HS-5 (cell line): ENCODE data around the gene ATP1A2.

Experiments used
- DNase-seq: peaks from one replicate; pipeline ENCODE4 v3.0.0-alpha.2; 2012; ENCODE audit warnings: low read depth

Gene ATP1A2

DNA sequence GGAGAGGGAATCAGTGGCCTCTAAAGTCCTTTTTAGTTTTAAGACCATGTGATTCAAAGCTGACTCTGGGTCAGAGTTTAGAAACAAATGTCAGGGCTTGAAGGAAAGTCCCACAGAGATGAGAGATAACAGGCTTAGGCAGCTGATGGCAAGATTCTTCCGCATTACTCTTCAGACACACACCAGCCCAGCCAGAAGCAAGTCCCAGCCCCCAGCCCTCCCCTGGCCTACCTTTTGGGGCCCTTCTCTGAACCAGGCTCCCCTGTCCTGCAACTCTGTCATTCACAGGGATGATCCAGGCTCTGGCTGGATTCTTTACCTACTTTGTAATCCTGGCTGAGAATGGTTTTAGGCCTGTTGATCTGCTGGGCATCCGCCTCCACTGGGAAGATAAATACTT, 61.7 kb downstream of the ATP1A2 start:
- no peak for DNase-seq

GRCh38 chr1:160177667-160178066, 62.1 kb downstream of the ATP1A2 start:
- DNase-seq: no peak

- DNase-seq: no peak
These were observed 63.2 kb downstream of the ATP1A2 start for GRCh38 chr1:160178731-160179130.

DNA sequence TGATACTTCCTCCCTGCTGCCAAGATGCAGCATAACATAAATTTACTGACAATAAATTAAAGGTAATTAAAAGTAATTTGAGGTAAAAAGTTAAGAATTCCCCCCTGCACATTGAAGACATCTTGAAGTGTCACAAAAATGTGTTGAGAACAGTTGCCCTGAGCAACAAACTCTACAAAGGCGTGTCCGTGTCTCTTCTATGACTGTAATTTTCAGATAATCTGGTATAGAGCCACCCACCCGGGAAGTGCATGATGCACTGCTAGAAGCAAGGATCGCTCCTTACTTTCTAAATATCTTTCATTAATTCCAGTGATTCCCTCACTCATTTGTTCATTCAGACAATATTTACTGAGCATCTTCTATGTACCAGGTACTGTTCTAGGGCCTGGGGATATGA, 63.8 kb downstream of the ATP1A2 start:
- DNase-seq: no peak

GRCh38 chr1:160186246-160186645, 70.7 kb downstream of the ATP1A2 start:
- DNase-seq: no peak

DNA sequence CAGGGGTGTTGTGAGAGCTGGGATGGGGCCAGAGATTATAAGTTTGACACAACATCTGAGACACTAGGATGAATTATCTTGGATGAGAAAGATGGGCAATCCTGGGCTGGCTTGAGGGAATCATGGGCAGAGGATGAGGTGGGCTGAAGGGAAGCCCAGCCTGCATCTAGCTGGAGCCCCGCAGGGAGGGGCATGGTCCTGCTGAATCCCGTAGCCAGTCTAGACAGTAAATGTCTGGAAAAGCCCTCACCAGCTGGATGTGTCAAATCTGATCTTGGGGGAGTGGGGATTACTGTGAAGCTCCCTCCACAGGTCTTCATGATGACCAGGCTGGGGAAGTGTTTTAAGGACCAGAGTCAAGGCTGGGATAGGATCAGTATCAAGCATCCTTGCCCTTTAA, 71.2 kb downstream of the ATP1A2 start:
- DNase-seq: no peak

DNA sequence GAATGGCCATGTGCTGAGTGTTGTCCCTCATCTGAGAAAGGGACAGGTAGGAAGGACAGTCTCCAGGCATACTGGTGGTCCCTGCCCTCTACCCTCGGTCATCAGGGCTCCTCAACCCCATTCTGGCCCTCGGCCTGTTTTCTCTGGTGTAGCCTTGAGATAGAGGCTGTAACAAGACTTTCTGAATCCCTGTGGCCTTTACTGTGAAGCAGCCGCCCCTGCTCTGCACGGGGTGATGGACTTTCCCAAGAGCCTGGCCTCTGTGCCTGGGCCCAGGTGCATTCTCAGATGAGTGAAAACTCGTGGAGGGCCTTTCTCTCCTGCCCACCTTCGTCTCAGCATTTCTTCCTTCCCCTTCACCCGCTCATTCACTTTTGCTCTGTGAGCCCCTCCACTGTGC, 71.8 kb downstream of the ATP1A2 start:
- DNase-seq: no peak

DNA sequence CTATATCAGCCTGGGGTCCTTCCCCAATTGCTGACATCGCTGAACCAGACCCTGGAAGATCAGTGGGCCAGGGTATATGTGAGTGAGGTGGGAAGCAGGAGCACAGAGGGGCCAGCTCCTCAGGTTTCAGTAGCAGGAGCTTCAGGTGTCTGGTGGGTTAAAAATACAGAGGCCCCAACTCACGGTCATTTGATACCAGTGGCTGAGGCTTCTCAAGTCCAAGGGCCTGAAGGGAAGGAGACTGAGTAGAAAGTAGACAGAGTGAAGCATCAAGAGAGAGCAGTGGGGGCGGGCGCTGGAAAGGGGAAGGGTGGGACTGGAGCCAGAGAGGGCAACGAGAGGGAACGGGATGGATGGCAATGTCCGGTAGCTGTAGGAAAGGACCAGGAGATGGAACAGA, 72.8 kb downstream of the ATP1A2 start:
- DNase-seq: no peak

DNA sequence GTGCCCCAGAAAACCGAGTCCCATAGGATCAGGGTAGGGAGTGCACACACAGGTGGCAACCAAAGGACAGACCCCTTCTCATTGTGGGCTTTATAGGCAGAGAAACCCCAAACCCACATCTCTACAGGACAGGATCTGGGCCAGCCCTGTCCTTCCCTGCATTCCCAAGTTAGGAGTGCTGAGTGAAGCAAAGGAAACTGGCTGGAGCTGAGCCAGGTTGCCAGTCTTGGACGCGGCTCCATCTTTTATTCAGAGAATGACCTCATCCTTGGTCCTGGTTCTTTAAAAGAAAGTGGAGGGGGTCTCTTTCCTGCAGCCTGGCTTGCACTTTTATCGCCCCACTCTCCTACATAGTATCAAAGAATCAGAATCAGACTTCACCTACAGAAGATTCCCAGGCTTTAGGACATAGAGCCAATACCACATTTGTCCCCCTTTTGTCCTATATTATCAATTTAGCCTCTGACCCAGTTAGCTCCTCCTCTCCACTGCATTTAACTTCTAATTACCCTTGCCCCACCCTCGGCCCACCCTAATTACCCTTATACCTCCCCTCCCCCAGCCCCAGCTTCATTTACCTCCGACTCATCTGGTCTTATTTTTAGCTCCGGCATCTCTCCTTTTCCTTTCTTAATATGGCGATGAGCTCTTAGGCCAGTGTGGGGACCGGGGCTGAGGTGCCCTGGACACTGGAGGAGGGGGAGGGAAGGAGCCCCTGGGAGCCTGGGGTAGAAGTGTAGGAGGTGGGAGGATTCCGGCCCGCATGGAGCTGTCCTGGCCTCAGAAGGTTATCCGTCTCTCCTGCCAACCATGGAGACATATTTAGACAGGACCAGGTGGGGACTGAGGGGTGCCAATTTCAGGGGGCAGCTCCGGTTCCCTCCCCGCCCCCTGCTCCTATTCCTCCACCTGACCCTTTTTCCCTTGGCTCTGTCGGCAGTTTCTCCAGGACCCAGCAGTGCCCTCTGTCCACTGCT, 74.4 kb downstream of the ATP1A2 start, which contains the start of gene CASQ1:
CASQ1 (plus strand) TSS at position 927 of the 977 bp plus-strand sequence. CDS start 177 bp downstream, outside the sequence.
- DNase-seq: no peak

- no peak for DNase-seq
These were observed 76.2 kb downstream of the ATP1A2 start for GRCh38 chr1:160191756-160192155.

DNA sequence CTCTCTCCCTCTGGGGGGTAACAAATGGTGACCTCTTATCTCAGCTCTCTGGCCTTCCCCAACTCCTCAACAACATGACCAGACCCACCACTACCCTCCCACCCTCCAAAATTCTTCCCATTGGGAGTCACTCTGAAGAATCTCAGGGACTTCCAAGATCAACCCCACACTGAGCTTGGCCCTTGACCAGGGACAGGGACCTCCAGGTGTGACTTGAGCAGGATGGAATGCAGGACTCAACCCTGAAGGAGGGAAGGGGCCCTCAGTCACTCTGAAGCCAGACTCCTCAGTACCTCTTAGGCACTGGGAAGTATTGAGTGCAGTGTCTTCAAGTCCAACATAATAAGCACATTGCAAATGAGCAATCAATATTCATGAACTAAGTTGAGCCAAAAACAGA, 76.7 kb downstream of the ATP1A2 start:
- no peak for DNase-seq
